Activated CD8-positive, alpha-beta memory T cell treated with anti-CD3 and anti-CD28 coated beads, Interleukin-2, amount 50 U/mL, for 1 hour (primary cell): ENCODE data around the gene PMIS2.
A peak's percentile ranks its signal among the peaks of the same experiment; 100 is the strongest.
"Not testable (repeated sequence)": the region's sequence is repeated elsewhere in the genome, so short reads cannot be mapped to it uniquely, and the experiment has no call there.

Experiments
- DNase-seq: peaks from one replicate; pipeline ENCODE4 v3.0.0-alpha.2; 2020; ENCODE audit errors: extremely low read depth

Gene PMIS2

GRCh38 chr19:35590875-35591274 lies 4.9 kb downstream of the PMIS2 start:
- DNase-seq: no peak

DNA sequence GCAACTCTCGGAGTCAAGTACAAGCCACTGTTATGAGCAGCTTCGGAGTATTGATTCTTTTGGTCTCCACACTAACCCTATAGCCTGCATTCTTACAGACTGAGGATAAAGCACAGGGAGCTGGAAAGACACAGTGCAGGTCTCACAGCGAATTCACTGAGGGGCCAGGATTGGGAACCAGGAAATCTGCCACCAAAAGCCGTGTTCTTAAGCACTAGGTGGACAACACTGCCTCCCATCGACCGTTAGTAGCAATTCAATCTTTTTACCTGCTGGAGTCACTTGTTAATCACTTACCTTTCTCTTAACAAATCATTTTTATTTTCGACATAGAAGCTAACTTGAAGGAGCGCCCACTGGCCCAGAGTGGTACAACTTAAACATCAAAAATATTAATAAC lies 6.3 kb downstream of the PMIS2 start:
- DNase-seq: no peak

DNA sequence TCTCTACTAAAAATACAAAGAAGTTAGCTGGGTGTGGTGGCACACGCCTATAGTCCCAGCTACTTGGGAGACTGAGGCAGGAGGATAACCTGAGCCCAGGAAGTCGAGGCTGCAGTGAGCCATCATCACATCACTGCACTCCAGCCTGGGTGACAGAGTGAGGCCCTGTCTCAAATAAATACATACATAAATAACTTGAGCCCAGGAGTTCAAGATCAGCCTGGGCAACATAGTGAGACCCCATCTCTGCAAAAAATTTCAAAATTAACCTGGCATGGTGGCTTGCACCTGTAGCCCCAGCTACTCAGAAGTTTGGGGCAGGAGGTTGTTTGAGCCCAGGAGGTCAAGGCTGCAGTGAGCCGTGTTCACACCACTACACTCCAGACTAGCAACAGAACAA lies 9.1 kb downstream of the PMIS2 start:
- not testable (repeated sequence) for DNase-seq

- no peak for DNase-seq
Observed at GRCh38 chr19:35595928-35596327, 10.0 kb downstream of the PMIS2 start.

DNA sequence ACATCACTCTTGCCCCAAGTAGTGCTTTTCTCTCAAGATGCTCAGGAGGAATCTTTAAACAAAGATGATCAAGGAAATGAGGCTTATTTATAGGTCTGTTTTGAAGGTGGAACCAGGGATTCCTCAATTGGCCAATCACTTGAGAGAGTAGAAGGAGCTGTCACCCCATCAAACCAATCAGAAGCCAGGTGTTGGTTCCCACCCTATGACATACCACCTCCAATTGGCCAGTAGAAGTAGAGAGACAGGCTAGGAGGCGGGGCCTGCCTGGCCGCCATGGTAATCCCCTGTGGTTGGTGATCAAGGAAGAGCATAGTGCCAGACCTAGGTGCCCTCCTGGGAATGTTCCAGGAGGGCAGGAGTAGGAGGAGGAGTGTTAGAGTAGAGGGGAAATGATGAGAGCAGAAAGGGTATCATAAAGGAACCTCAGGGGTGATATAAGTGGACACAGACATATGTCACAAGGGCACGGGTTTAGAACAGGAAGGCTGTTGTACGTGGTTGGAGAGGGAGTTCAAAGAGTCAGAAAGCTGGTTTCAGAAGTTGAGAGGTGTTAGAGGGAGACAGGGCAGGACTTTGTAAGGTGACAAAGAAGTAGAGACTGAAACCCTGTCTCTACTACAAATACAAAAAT lies 10.5 kb downstream of the PMIS2 start:
- DNase-seq: no peak

DNA sequence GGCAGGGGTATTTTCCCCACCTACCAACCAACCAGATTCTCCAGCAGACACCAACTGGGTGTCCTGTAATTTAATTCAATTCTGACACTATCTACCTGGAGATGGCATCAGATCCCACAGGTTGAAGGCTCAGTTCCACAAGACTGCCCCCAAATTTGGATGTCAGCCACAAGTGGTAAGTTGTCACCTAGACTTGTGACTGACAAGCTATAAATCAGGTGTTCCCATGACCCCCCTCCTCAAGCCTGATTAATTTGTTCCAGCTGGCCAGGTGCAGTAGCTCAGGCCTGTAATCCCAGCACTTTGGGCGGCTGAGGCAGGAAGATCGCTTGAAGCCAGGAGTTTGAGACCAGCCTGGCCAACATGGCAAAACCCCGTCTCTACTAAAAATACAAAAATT lies 16.0 kb downstream of the PMIS2 start:
- no peak for DNase-seq

GRCh38 chr19:35604436-35604835 lies 18.5 kb downstream of the PMIS2 start:
- not testable (repeated sequence) for DNase-seq

DNA sequence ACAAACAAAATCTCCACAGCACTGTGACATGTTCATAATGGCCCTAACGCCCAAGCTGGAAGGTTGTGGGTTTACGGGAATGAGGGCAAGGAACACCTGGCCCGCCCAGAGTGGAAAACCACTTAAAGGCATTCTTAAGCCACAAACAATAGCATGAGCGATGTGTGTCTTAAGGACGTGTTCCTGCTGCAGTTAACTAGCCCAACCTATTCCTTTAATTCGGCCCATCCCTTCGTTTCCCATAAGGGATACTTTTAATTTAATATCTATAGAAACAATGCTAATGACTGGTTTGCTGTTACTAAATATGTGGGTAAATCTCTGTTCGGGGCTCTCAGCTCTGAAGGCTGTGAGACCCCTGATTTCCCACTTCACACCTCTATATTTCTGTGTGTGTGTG lies 21.2 kb downstream of the PMIS2 start:
- not testable (repeated sequence) for DNase-seq

DNA sequence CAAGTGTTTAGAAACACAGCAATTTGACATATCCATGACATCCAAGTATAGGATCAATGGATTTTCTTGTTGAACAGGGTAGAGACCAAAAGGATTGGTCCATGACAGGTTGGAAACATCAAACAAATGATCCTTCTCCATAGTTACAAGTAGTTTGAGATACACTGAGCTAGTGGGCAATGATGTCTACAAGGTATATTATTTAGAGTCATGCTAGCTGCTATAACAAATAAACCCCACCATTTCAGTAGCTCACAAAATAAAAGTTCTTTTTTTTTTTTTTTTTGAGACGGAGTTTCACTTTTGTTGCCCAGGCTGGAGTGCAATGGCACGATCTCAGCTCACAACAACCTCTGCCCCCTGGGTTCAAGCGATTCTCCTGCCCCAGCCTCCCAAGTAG lies 21.7 kb downstream of the PMIS2 start:
- DNase-seq: no peak

DNA sequence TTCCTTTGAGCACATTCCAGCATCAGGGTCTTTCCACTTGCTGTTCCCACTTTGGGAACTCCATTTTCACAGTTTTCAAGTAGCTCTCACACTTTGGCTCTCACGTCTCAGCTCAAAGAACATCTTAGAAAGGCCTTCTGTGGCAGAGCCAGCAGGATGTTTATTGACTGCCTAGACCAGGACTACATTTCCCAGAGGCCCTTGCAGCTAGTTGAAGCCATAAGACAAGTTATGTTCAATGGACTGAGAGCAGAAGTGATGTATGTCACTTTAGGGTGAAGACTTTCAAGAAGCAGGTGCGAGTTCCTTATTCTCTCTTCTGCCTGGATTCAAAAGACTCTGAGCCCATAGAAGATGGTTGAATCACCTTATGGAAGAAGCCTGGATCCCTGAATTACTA lies 22.3 kb downstream of the PMIS2 start:
- DNase-seq: no peak

DNA sequence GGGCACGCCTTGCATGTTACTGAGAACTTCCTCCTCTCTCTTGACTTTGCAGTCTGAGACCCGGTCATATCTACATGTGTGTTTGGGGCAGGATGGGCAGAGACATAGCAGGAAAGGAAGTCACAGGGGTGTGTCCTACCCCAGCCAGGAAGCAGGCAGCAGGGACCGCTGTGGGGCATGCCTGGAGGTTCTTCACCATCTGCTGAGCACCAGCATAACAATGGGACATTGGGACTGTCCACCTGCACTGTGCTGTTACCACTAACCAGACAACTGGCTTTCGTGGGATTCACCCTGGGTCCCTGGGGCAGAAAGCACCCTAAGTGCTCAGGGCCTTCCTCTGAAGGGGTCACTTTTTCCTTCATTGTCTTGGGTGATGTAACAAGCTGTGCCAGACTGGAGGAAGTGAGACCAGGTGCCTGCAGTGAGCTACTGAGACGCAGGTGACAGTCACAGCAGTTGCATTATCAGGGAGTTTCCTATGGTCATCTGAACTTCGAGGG lies 23.9 kb downstream of the PMIS2 start:
- no peak for DNase-seq

DNA sequence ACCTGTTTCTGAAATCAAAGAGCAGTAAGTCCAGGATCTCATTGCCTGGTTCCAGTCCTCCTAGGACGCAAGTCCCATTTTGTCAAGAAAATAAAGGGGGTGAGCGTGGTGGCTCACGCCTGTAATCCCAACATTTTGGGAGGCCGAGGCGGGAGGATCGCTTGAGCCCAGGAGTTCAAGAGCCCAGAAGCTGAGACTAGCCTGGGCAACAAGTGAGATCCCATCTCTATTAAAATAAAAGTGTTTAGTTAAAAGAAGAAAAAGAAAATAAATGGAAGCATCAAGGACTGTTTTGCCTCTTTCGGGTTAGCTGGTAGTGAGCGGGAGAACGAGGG lies 26.2 kb downstream of the PMIS2 start:
- no peak for DNase-seq

DNA sequence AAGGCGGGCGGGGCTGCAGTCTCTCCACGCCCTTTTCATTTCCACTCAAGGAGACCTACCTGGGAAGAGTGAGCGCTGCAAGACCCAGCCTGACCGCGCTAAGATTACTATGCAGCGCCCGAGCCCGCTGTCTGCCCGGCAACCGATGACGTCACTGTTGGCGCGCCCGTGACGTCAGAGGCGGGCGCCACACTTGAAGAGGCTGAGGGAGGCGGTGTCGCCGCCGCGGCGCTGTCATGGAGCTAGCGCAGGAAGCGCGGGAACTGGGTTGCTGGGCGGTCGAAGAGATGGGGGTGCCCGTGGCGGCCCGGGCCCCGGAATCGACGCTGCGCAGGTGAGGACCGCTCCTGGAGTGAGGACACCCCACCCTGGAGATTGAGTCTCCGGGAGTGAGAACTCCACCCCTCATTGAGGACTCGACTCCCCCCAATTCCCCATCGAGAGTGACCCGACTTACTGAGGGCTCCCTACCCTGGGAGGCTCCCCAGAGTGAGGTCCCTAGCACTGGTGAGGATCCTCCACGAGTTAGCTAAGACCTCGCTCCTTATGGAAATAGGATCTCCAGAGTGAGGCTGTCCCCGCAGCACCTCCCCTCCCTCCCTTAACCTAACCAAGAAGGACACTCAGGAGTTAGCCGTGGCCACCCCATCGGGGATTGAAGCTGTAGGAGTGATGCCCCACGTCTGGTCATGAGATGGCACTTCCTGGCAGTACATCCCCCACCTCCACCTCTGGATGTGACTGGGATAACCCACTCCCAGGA lies 26.8 kb downstream of the PMIS2 start, which contains the start of gene HAUS5:
TSS of gene HAUS5 (plus strand) at position 177 of the 763 bp plus-strand sequence. CDS start at position 237, 60 bp downstream.
- peak; percentile 72 for DNase-seq

DNA sequence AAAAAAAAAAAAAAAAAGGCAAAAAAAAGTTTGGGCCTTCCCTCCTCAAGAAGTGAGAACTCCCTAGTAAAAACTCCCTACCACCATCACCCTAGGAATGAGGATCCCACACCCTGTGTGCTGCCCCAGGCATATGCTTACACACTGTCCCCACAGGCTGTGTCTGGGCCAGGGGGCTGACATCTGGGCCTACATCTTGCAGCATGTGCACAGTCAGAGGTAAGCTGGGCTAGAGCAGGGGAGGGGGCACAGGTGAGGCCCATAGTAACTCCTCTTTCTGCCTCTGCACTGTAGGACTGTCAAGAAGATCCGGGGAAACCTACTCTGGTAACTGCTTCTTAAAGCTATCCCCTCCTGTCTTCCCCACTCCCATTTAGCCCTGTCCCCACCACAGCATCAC lies 27.6 kb downstream of the PMIS2 start:
- no peak for DNase-seq

DNA sequence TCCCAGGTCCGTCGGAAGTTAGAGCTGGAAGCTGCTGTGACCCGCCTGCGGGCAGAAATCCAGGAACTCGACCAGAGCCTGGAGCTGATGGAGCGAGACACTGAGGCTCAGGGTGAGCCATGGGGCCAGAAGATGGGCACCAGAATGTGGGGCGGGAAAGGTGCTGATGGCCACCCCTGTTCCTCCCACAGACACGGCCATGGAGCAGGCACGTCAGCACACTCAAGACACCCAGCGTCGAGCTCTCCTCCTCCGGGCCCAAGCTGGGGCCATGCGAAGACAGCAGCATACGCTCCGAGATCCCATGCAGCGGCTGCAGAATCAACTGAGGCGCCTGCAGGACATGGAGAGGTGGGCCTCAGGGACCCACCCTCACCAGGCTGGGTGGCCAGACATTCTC lies 29.1 kb downstream of the PMIS2 start:
- no peak for DNase-seq

DNA sequence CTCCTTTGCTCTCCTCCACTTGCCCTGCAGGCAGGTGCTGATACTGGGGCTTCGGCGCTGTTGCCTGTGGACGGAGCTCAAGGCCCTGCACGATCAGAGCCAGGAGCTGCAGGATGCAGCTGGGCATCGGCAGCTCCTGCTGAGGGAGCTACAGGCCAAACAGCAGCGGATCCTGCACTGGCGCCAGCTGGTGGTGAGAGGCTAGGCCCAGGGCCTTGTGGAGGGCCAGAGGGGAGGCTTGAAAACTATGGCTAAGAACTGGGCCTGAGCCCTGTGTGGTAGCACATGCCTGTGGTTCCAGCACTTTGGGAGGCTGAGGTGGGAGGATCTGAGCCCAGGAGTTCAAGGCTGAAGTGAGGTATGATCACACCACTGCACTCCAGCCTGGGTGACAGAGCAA lies 32.9 kb downstream of the PMIS2 start:
- no peak for DNase-seq

GRCh38 chr19:35619290-35619923 lies 33.4 kb downstream of the PMIS2 start:
- no peak for DNase-seq

- DNase-seq: no peak
Observed at GRCh38 chr19:35620001-35620400, 34.0 kb downstream of the PMIS2 start.

DNA sequence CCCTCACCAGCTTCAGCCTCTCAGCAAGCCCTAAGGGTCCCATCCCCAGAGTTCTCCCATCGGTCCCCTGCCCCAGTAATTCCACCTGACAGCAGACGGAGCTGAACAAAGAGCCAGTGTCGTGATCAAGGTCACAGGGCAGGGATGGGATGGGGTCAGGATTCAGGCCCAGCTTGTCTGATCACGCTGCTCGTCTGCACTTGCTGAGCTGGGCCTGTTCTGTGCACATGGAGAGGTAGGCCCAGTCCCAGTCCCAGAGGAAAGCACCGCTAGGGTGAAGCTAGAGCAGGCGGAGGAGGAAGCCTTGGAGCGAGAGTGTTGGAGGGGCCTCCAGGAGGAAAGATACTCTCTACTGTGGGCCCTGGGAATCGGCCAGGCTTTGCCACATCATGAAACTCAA lies 35.7 kb downstream of the PMIS2 start:
- DNase-seq: no peak

GRCh38 chr19:35622750-35623149 lies 36.8 kb downstream of the PMIS2 start:
- no peak for DNase-seq

- DNase-seq: no peak
Observed at GRCh38 chr19:35623327-35624010, 37.5 kb downstream of the PMIS2 start.

- no peak for DNase-seq
Observed at GRCh38 chr19:35628264-35628564, 42.2 kb downstream of the PMIS2 start.
